ENCODE data around the gene STRIP2.
A peak's percentile ranks its signal among the peaks of the same experiment; 100 is the strongest.
"Not testable (repeated sequence)": the region's sequence is repeated elsewhere in the genome, so short reads cannot be mapped to it uniquely, and the experiment has no call there.

Gene STRIP2

GRCh38 chr7:129466796-129467195, 32.6 kb downstream of the STRIP2 start:
- TF ChIP-seq CTCF (IDR thresholded peaks at IDR 0.05; ENCODE audit: control insufficient read depth, insufficient read depth, low read depth, low read length, missing control alignments), result no peak
- H3K4me3 ChIP-seq (ENCODE audit: control insufficient read depth, low read depth, low read length), result no peak overlapping the region
- DNase-seq (ENCODE audit: low read depth), result no peak

DNA sequence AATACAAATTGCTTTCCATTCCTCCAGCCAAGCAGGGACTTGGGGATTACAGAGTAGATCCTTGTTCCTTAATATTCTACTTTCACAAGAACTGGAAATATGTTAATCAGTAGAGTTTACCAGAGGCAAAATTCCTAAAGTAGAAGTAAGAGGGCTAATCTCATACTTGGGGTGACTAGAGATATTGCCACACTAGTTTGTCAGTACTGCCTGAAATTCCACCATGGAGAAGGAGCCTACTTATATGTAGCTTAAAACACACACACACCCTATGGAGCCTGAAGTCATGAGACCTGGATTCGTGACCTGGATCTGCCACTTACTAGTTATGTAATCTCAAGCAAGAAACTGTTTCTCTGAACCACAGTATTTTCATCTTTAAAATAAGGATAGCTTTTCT, 33.9 kb downstream of the STRIP2 start:
- H3K4me3 ChIP-seq (ENCODE audit: control insufficient read depth, low read depth, low read length), result no peak overlapping the region
- no peak for TF ChIP-seq CTCF (IDR thresholded peaks at IDR 0.05; ENCODE audit: control insufficient read depth, insufficient read depth, low read depth, low read length, missing control alignments)
- peak; percentile 55 for DNase-seq (ENCODE audit: low read depth)

DNA sequence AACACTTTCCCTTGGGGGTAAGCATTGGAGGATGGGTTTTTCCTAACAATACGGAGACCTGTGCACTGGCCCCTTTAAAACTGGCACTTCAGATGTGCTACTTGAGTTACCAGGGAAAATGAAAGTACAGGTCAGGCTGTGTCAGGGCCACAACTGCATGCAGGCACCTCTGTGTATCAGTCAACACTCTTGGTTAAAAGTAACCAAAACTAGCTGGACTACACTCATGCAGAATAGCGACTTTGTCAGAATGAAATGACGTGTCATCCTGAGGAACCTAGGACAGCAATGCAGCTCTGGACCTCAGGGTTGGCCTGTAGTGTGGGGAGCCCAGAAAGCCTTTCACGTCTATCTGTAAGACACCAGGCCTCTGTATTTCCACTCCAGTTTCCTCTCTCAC, 34.3 kb downstream of the STRIP2 start:
- no peak for TF ChIP-seq CTCF (IDR thresholded peaks at IDR 0.05; ENCODE audit: control insufficient read depth, insufficient read depth, low read depth, low read length, missing control alignments)
- no peak for DNase-seq (ENCODE audit: low read depth)
- H3K4me3 ChIP-seq (ENCODE audit: control insufficient read depth, low read depth, low read length), result no peak overlapping the region

GRCh38 chr7:129469930-129470329, 35.7 kb downstream of the STRIP2 start:
- DNase-seq (ENCODE audit: low read depth), result no peak

GRCh38 chr7:129470411-129470810, 36.2 kb downstream of the STRIP2 start:
- H3K4me3 ChIP-seq (ENCODE audit: control insufficient read depth, low read depth, low read length), result no peak overlapping the region
- TF ChIP-seq CTCF (IDR thresholded peaks at IDR 0.05; ENCODE audit: control insufficient read depth, insufficient read depth, low read depth, low read length, missing control alignments), result no peak
- DNase-seq (ENCODE audit: low read depth), result no peak

More at GRCh38 chr7:129469930-129470329, 35.7 kb downstream of the STRIP2 start:
- no peak for TF ChIP-seq CTCF (IDR thresholded peaks at IDR 0.05; ENCODE audit: control insufficient read depth, insufficient read depth, low read depth, low read length, missing control alignments)
- no peak overlapping the region for H3K4me3 ChIP-seq (ENCODE audit: control insufficient read depth, low read depth, low read length)

GRCh38 chr7:129471402-129471827, 37.2 kb downstream of the STRIP2 start:
- no peak overlapping the region for H3K4me3 ChIP-seq (ENCODE audit: control insufficient read depth, low read depth, low read length)
- no peak for DNase-seq (ENCODE audit: low read depth)
- TF ChIP-seq CTCF (IDR thresholded peaks at IDR 0.05; ENCODE audit: control insufficient read depth, insufficient read depth, low read depth, low read length, missing control alignments), result no peak

- not testable (repeated sequence) for DNase-seq (ENCODE audit: low read depth); H3K4me3 ChIP-seq (ENCODE audit: control insufficient read depth, low read depth, low read length)
Observed at GRCh38 chr7:129475931-129476330, 41.7 kb downstream of the STRIP2 start.

GRCh38 chr7:129476398-129476797, 42.2 kb downstream of the STRIP2 start:
- not testable (repeated sequence) for DNase-seq (ENCODE audit: low read depth); H3K4me3 ChIP-seq (ENCODE audit: control insufficient read depth, low read depth, low read length)

Measured in AG09309 (cell line).